ENCODE results near the gene U2AF2.
"Not testable (repeated sequence)": the region's sequence is repeated elsewhere in the genome, so short reads cannot be mapped to it uniquely, and the experiment has no call there.

U2AF2 gene

DNA sequence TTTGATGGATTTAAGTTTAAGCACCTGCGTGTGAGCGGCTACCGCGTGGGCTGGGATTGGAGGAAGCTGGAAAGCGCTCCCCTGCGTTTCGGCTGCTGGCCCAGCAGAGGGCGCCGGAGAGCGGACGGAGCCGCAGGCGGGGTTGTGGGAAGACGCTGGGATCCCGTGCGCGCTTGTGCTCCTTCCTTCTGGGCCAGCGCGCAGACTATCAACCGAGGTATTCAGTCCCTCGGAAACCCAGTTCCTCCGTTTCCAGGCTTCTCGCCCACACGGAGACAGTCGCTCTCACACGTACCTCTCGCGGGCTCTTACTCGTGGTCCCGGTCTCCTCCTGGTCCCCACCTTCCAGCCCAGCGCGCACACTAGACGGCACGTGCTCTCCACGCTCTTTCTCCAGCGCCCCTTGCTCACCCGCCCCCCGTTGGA, 49.0 kb downstream of the U2AF2 start:
- Histone ChIP-seq H3K9me3 (ENCODE audit: control insufficient read depth in 2 of 2, low read length in 2 of 2) (no peaks in the 10 kb centered on the region), H3K27ac (ENCODE audit: low read depth in 2 of 2, low read length in 2 of 2) (no peak overlapping the region), H3K4me3 (ENCODE audit: low read length in 2 of 2) (no peak overlapping the region), H3K36me3 (ENCODE audit: control insufficient read depth in 2 of 2, insufficient read depth in 2 of 2, low read length in 2 of 2) (peaks cover 9 to 21% of the 10 kb centered on the region in 2 donors), H3K27me3 (ENCODE audit: control insufficient read depth in 2 of 2, insufficient read depth in 2 of 2, low read length in 2 of 2) (no peaks in the 10 kb centered on the region), H3K4me1 (ENCODE audit: control insufficient read depth in 2 of 2, insufficient read depth in 2 of 2, low read length in 2 of 2) (peaks cover 7 to 9% of the 10 kb centered on the region in 2 donors), H3K9ac (ENCODE audit: low read depth in 1 of 2, low read length in 2 of 2) (no peak overlapping the region)

DNA sequence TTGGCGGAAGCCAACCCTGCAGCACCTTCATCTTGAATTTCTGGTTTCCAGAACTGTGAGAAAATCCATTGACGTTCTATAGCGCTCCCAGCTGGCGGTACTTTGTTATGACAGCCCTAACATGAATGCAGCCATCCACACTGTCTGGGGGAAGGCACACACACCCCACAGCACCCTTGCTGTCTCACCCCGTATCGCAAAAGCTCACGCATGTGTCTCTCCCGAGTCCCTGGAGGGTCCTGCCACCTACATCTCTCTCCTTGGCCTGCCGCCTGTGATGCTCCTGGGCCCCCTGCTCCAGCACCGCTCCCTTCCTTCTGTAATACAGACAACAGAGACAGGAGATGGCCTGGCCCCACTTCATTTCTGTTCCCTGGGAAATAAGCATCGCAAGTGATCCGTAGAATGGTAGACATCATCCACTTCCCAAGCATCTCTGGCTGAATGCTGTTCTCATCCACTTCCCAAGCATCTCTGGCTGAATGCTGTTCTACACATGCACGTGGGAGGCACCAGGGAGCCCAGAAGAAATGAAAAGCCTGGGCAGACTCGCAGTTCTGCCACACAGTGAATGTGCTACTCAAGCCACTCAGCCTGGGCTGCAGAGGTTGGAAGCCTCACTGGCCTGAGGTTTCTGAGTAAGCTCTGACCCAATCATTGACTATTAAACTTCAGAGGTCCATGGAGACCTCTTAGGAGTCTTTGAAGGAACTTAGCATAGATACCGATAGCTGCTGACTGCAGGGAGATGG, 49.8 kb downstream of the U2AF2 start:
- H3K27ac ChIP-seq (ENCODE audit: low read depth in 2 of 2, low read length in 2 of 2), result no peak overlapping the region
- H3K9ac ChIP-seq (ENCODE audit: low read depth in 1 of 2, low read length in 2 of 2), result no peak overlapping the region
- H3K4me1 ChIP-seq (ENCODE audit: control insufficient read depth in 2 of 2, insufficient read depth in 2 of 2, low read length in 2 of 2), result peaks cover 7 to 9% of the 10 kb centered on the region in 2 donors
- peaks cover 9 to 15% of the 10 kb centered on the region in 2 donors for H3K36me3 ChIP-seq (ENCODE audit: control insufficient read depth in 2 of 2, insufficient read depth in 2 of 2, low read length in 2 of 2)
- no peak overlapping the region for H3K4me3 ChIP-seq (ENCODE audit: low read length in 2 of 2)
- no peaks in the 10 kb centered on the region for H3K9me3 ChIP-seq (ENCODE audit: control insufficient read depth in 2 of 2, low read length in 2 of 2)
- H3K27me3 ChIP-seq (ENCODE audit: control insufficient read depth in 2 of 2, insufficient read depth in 2 of 2, low read length in 2 of 2), result no peaks in the 10 kb centered on the region

DNA sequence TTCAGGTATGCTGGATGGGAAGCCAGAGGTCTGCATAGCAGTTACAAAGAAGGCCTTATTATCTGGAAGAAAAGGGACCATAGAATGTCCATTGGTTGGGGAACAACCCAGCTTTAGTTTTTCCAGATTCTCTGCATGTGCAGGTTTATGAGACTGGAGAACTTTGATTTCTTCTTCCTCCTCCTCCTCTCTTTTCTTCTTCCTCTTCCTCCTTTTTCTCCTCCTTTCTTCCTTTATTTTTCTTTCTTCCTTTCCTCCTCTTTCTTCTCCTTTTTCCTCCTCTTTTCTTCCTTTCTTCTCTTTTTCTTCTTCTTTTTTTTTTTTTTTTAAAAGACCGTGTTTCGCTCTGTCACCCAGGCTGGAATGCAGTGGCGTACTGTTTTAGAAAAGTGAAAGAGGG, 51.1 kb downstream of the U2AF2 start:
- Histone ChIP-seq H3K4me1 (ENCODE audit: control insufficient read depth in 2 of 2, insufficient read depth in 2 of 2, low read length in 2 of 2) (peaks cover 7 to 9% of the 10 kb centered on the region in 2 donors), H3K9me3 (ENCODE audit: control insufficient read depth in 2 of 2, low read length in 2 of 2) (no peaks in the 10 kb centered on the region), H3K9ac (ENCODE audit: low read depth in 1 of 2, low read length in 2 of 2) (no peak overlapping the region), H3K36me3 (ENCODE audit: control insufficient read depth in 2 of 2, insufficient read depth in 2 of 2, low read length in 2 of 2) (peaks cover 5 to 9% of the 10 kb centered on the region in 2 donors), H3K27me3 (ENCODE audit: control insufficient read depth in 2 of 2, insufficient read depth in 2 of 2, low read length in 2 of 2) (no peaks in the 10 kb centered on the region), H3K4me3 (ENCODE audit: low read length in 2 of 2) (no peak overlapping the region), H3K27ac (ENCODE audit: low read depth in 2 of 2, low read length in 2 of 2) (no peak overlapping the region)

DNA sequence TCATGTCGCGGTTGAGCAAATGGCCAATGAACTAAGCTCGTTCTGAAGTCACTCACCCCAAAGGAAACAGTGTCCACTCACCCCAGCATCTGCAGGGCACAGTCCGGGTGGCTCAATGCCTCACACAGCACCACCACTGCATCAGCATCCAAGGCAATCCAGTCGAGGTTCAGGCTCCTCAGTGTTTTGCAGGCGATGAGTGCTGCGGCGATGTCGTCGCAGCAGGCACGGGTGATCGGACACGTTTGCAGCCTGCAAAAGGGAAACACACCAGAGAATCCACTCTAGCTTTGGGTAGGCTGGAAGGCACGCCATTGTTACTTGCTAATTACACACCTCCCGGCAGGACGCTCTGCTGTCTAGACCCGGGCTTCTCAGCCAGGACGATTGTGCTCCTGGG, 56.9 kb downstream of the U2AF2 start:
- Histone ChIP-seq H3K36me3 (ENCODE audit: control insufficient read depth in 2 of 2, insufficient read depth in 2 of 2, low read length in 2 of 2) (no peaks in the 10 kb centered on the region), H3K4me1 (ENCODE audit: control insufficient read depth in 2 of 2, insufficient read depth in 2 of 2, low read length in 2 of 2) (no peaks in the 10 kb centered on the region), H3K9ac (ENCODE audit: low read depth in 1 of 2, low read length in 2 of 2) (no peak overlapping the region), H3K27ac (ENCODE audit: low read depth in 2 of 2, low read length in 2 of 2) (no peak overlapping the region), H3K9me3 (ENCODE audit: control insufficient read depth in 2 of 2, low read length in 2 of 2) (no peaks in the 10 kb centered on the region), H3K4me3 (ENCODE audit: low read length in 2 of 2) (no peak overlapping the region), H3K27me3 (ENCODE audit: control insufficient read depth in 2 of 2, insufficient read depth in 2 of 2, low read length in 2 of 2) (peaks cover 0 to 4% of the 10 kb centered on the region in 2 donors)

DNA sequence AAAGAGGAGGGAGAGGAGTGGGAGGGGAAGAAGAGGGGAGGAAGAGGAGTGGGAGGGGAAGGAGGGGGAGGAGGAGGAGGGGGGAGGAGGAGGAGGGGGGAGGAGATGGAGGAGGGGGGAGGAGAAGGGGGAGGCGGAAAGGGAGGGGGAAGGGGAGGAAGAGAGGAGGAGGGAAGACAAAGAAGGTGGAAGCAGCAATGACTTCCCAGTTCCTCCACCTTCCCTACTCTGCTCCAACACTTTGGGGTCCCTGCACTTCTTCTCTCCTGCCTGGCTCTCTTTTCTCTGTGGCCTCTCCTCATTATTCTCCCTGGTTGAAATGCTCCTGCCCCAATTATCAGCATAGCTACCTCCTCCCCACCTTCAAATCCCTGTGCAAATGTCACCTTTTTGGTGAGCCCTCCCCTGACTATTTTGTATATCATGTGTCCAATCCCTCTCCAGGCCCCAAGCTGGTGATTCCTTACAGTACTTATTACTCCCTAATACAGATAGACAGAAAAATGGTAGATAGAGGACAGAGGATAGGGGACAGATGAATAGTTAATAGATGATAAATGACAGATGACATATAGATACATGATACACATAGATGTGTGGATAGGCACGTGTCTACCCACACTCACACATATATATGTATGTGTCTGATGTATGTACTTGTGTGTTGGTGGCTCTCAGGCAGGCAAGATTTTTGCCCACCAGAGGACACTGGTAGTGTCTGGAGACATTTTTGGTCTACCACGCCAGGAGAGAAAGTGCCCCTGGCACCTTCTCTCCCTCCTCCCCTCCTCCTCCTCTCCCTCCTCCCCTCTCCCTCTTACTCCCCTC, 58.2 kb downstream of the U2AF2 start:
- no peaks in the 10 kb centered on the region for H3K9me3 ChIP-seq (ENCODE audit: control insufficient read depth in 2 of 2, low read length in 2 of 2)
- H3K36me3 ChIP-seq (ENCODE audit: control insufficient read depth in 2 of 2, insufficient read depth in 2 of 2, low read length in 2 of 2), result no peaks in the 10 kb centered on the region
- no peaks in the 10 kb centered on the region for H3K4me1 ChIP-seq (ENCODE audit: control insufficient read depth in 2 of 2, insufficient read depth in 2 of 2, low read length in 2 of 2)
- peaks cover 0 to 5% of the 10 kb centered on the region in 2 donors for H3K27me3 ChIP-seq (ENCODE audit: control insufficient read depth in 2 of 2, insufficient read depth in 2 of 2, low read length in 2 of 2)
- no peak overlapping the region for H3K27ac ChIP-seq (ENCODE audit: low read depth in 2 of 2, low read length in 2 of 2)
- no peak overlapping the region for H3K4me3 ChIP-seq (ENCODE audit: low read length in 2 of 2)
- H3K9ac ChIP-seq (ENCODE audit: low read depth in 1 of 2, low read length in 2 of 2), result no peak overlapping the region

DNA sequence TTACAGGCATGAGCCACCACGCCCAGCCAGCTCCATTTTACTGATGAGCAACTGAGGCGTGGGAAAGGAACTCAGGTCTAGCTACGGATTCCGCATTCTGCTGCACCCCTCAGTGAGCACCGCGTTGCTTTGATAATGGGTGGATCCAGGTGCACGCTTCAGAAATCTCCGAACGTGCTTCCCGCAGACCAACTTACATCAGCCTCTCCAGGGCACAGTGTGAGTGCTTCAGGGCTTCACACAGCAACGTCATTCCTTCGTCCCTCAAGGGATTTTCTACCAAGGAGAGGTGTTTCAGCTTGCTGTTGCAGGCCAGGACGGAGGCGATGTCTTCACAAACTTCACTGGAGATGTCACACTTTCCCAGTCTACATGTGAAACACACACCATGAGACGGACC, 61.7 kb downstream of the U2AF2 start:
- no peaks in the 10 kb centered on the region for H3K36me3 ChIP-seq (ENCODE audit: control insufficient read depth in 2 of 2, insufficient read depth in 2 of 2, low read length in 2 of 2)
- H3K27ac ChIP-seq (ENCODE audit: low read depth in 2 of 2, low read length in 2 of 2), result no peak overlapping the region
- H3K9ac ChIP-seq (ENCODE audit: low read depth in 1 of 2, low read length in 2 of 2), result no peak overlapping the region
- peaks cover 0 to 2% of the 10 kb centered on the region in 2 donors for H3K9me3 ChIP-seq (ENCODE audit: control insufficient read depth in 2 of 2, low read length in 2 of 2)
- no peaks in the 10 kb centered on the region for H3K4me1 ChIP-seq (ENCODE audit: control insufficient read depth in 2 of 2, insufficient read depth in 2 of 2, low read length in 2 of 2)
- H3K4me3 ChIP-seq (ENCODE audit: low read length in 2 of 2), result no peak overlapping the region
- peaks cover 0 to 5% of the 10 kb centered on the region in 2 donors for H3K27me3 ChIP-seq (ENCODE audit: control insufficient read depth in 2 of 2, insufficient read depth in 2 of 2, low read length in 2 of 2)

DNA sequence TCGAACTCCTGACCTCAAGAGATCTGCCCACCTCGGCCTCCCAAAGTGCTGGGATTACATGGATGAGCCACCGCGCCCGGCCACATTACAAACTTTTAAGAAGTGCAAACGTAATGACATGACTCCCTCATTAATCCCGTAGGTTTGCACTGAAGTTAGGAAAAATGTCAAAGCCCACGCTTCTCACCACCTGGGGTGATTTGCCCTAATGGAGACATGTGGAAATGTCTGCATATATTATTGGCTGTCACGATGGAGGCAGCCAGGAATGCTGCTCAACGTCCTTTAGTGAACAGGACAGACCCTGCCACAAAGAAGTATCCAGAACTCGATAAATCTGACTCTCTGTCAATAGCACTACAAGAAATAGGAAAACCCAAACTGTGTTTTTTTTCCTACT, 62.4 kb downstream of the U2AF2 start:
- H3K27ac ChIP-seq (ENCODE audit: low read depth in 2 of 2, low read length in 2 of 2), result no peak overlapping the region
- H3K9me3 ChIP-seq (ENCODE audit: control insufficient read depth in 2 of 2, low read length in 2 of 2), result peaks cover 0 to 2% of the 10 kb centered on the region in 2 donors
- H3K27me3 ChIP-seq (ENCODE audit: control insufficient read depth in 2 of 2, insufficient read depth in 2 of 2, low read length in 2 of 2), result peaks cover 0 to 5% of the 10 kb centered on the region in 2 donors
- no peaks in the 10 kb centered on the region for H3K4me1 ChIP-seq (ENCODE audit: control insufficient read depth in 2 of 2, insufficient read depth in 2 of 2, low read length in 2 of 2)
- H3K4me3 ChIP-seq (ENCODE audit: low read length in 2 of 2), result no peak overlapping the region
- no peaks in the 10 kb centered on the region for H3K36me3 ChIP-seq (ENCODE audit: control insufficient read depth in 2 of 2, insufficient read depth in 2 of 2, low read length in 2 of 2)
- H3K9ac ChIP-seq (ENCODE audit: low read depth in 1 of 2, low read length in 2 of 2), result no peak overlapping the region

DNA sequence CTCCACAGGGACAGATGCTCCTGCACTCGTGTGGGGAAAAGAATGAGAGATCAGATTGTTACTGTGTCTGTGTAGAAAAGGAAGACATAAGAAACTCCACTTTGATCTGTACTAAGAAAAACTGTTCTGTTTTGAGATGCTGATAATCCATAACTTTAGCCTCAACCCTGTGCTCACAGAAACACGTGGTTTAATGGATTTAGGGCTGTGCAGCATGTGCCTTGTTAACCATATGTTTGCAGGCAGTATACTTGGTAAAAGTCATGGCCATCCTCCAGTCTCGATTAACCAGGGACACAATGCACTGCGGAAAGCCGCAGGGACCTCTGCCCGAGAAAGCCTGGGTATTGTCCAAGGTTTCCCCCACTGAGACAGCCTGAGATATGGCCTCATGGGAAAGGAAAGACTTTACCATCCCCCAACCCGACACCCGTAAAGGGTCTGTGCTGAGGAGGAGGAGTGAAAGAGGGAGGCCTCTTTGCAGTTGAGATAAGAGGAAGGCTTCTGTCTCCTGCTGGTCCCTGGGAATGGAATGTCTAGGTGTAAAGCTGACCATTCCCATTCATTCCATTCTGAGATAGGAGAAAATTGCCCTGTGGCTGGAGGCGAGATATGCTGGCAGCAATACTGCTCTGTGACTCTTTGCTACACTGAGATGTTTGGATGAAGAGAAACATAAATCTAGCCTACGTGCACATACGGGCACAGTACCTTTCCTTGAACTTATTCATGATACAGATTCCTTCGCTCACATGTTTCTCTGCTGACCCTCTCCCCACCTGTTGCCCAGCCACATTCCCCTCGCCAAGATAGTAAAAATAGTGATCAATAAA, 63.3 kb downstream of the U2AF2 start:
- H3K4me1 ChIP-seq (ENCODE audit: control insufficient read depth in 2 of 2, insufficient read depth in 2 of 2, low read length in 2 of 2); H3K9ac ChIP-seq (ENCODE audit: low read depth in 1 of 2, low read length in 2 of 2): not testable (repeated sequence)

DNA sequence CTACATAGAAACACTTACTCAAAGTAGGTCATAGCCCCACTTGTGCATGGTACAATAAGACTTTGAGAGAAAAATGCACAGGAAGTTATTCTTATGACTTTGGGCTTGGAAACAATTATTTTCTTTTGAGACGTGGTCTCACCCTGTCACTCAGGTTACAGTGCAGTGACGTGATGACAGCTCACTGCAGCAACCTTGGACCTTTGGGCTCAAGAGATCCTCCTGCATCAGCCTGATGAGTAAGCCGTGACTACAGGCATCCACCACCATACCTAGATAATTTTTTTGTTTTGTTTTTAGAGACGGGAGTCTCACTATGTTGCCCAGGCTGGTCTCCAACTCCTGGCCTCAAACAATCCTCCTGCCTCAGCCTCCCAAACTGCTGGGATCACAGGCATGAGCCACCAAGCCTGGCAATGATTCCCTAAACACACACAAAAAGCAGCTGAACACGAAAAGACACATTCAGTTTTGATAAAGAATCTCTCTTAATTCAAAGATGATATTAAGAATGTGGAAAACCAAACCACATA, 65.4 kb downstream of the U2AF2 start:
- H3K36me3 ChIP-seq (ENCODE audit: control insufficient read depth in 2 of 2, insufficient read depth in 2 of 2, low read length in 2 of 2), result no peaks in the 10 kb centered on the region
- H3K4me1 ChIP-seq (ENCODE audit: control insufficient read depth in 2 of 2, insufficient read depth in 2 of 2, low read length in 2 of 2), result no peaks in the 10 kb centered on the region
- no peak overlapping the region for H3K9ac ChIP-seq (ENCODE audit: low read depth in 1 of 2, low read length in 2 of 2)
- peaks cover 0 to 2% of the 10 kb centered on the region in 2 donors for H3K9me3 ChIP-seq (ENCODE audit: control insufficient read depth in 2 of 2, low read length in 2 of 2)
- no peak overlapping the region for H3K4me3 ChIP-seq (ENCODE audit: low read length in 2 of 2)
- H3K27me3 ChIP-seq (ENCODE audit: control insufficient read depth in 2 of 2, insufficient read depth in 2 of 2, low read length in 2 of 2), result peaks cover 0 to 5% of the 10 kb centered on the region in 2 donors
- H3K27ac ChIP-seq (ENCODE audit: low read depth in 2 of 2, low read length in 2 of 2), result no peak overlapping the region

More for the DNA sequence above, 63.3 kb downstream of the U2AF2 start:
- not testable (repeated sequence) for H3K9me3 ChIP-seq (ENCODE audit: control insufficient read depth in 2 of 2, low read length in 2 of 2); H3K36me3 ChIP-seq (ENCODE audit: control insufficient read depth in 2 of 2, insufficient read depth in 2 of 2, low read length in 2 of 2); H3K4me3 ChIP-seq (ENCODE audit: low read length in 2 of 2); H3K27me3 ChIP-seq (ENCODE audit: control insufficient read depth in 2 of 2, insufficient read depth in 2 of 2, low read length in 2 of 2); H3K27ac ChIP-seq (ENCODE audit: low read depth in 2 of 2, low read length in 2 of 2)
